NCI-H1694 treated with DMSO at 0.1 percent for 48 hours (cell line): ENCODE results near the gene IPO11.
"Not testable (repeated sequence)": the region's sequence is repeated elsewhere in the genome, so short reads cannot be mapped to it uniquely, and the experiment has no call there.

Experiments used
- DNase-seq: peaks from one replicate; lab custom pipeline; 2025; lab: John Stamatoyannopoulos, UW

Gene IPO11

DNA sequence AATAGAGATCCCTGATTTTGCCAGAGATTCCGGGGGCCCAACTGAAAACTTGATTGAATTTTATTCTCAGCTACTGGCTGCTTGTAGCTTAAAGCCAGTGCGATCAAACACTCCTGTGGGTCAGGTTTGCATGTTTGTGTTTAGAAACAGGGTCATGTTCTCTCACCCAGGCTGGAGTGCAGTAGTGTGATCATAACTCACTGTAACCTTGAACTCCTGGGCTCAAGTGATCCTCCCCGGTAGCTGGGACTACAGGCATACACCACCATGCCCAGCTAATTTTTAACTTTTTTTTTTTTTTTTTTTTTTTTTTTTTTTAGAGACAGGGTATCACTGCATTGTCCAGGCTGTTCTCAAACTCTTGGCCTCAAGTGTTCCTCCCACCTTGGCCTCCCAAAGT lies 232.7 kb downstream of the IPO11 start:
- DNase-seq: no peak

DNA sequence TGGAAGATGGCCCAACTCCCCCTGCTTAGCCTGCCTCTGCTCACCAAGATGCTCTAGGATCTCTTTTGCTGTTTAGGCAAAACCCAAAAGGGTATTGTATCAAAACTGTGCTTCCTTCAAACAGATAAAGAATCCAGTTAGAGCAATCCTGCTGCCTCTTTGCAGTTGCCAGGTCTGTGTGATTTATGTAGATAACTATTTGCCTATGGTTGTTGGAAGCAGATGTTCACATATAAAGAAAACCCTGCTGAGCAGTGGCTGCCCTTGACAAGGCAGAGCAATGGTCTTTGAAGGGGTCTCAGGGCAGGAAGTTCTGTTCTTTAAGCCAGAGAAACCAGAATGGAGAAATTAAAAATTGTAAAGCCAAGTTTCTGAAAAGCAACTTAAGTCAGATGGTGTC lies 234.7 kb downstream of the IPO11 start:
- DNase-seq: no peak

- no peak for DNase-seq
Observed at GRCh38 chr5:62649025-62649424, 236.5 kb downstream of the IPO11 start.

- no peak for DNase-seq
Observed at GRCh38 chr5:62649476-62650113, 237.0 kb downstream of the IPO11 start.

GRCh38 chr5:62650197-62650596 lies 237.6 kb downstream of the IPO11 start:
- DNase-seq: no peak

GRCh38 chr5:62652225-62652624 lies 239.7 kb downstream of the IPO11 start:
- no peak for DNase-seq

- DNase-seq: no peak
Observed at GRCh38 chr5:62653001-62653863, 240.7 kb downstream of the IPO11 start.

DNA sequence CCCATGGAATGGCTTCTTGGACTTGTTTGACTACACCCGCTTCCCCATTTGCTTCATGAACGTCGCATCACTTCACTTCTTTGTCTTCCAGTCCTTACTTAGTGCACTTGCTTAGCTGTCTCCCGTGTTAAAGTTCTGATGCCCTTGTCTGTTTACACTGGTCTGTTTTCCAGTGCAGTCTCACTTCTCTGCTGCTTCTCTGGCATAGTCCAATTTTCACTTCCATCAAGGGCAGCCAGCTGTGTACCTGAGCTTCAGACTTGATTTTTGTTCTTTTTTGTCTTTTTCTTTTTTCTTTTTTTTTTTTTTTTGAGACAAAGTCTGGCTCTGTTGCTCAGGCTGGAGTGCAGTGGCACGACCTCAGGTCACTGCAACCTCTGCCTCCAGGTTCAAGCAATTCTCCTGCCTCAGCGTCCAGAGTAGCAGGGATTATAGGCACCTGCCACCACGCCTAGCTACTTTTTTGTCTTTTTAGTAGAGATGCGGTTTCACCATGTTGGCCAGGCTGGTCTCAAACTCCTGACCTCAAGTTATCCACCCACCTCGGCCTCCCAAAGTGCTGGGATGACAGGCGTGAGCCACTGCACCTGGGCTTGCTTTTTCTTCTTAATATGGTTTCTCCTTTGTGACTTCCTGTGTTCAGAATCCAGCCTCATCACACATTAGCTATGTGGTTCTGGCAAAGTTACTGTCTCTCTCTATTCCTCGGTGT lies 241.5 kb downstream of the IPO11 start:
- no peak for DNase-seq

- DNase-seq: not testable (repeated sequence)
Observed at GRCh38 chr5:62657772-62658171, 245.2 kb downstream of the IPO11 start.

DNA sequence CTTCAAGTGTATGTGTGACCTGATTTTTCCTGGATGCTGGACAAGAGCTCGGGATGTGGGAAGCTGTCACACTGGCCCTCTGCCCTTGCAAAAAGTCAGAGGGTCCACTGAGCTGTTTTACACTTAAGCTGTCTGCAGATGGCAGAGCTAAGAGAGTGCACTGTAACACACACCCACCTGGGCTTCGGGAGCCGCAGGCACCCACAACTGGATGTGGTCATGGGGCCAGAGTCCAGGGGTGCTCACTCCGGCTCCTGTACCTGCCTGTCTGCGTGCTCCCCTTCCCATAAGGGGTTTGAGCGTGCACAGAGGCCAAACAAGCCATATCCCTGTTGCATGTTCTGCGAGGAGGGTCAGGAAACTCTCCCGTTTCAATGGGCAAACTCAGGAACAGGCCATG lies 248.6 kb downstream of the IPO11 start:
- DNase-seq: no peak

DNA sequence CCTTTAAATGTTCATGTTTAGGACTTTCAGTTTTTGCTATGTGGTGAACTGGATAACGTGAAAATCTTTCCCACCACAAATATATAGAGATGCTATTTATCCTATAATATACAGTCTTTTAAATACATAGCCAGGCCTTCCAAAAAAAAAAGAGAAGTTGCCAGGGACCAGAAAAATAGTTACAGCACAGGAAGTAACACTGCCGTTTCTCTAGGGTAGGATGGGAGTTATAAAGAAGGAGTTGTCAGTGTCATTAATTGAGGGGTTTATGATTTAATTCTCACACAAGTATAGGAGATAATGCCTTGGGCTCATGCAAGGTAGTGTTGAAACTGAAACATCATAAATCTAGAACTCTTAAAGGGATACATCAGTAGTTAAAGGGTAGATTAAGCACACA lies 250.0 kb downstream of the IPO11 start:
- no peak for DNase-seq

- no peak for DNase-seq
Observed at GRCh38 chr5:62671479-62671878, 258.9 kb downstream of the IPO11 start.

DNA sequence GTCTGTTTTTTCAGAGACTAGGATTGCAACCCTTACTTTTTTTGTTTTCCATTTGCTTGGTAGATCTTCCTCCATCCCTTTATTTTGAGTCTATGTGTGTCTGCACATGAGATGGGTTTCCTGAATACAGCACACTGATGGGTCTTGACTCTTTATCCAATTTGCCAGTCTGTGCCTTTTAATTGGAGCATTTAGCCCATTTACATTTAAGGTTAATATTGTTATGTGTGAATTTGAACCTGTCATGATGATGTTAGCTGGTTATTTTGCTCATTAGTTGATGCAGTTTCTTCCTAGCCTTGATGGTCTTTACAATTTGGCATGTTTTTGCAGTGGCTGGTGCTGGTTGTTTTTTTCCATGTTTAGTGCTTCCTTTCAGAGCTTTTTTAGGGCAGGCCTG lies 264.0 kb downstream of the IPO11 start:
- DNase-seq: not testable (repeated sequence)
